Sigmoid colon (tissue), 4 donors: Measurements from ENCODE around the gene CAPN13.

Experiments
- CTCF ChIP-seq, 4 experiments: fragments of 450-650 bp in 3 of 4; fragments of 200-600 bp in 1 of 4; IDR thresholded peaks; one replicate each; pipeline ENCODE4 v1.5.1; 2016 to 2019; ENCODE audit warnings: antibody characterized with exemption in 4 of 4, mild to moderate bottlenecking in 3 of 4, moderate library complexity in 2 of 4
- EP300 ChIP-seq, 4 donors: sonication (generic); formaldehyde crosslinking; IDR thresholded peaks; one replicate each; pipeline ENCODE4 v1.6.1; 2017; ENCODE audit warnings: antibody characterized with exemption in 4 of 4
- POLR2A ChIP-seq, 2 donors: fragments of 450-650 bp; IDR thresholded peaks; one replicate each; pipeline ENCODE4 v1.6.1; 2016; ENCODE audit warnings: antibody characterized with exemption in 2 of 2, mild to moderate bottlenecking in 2 of 2, moderate library complexity in 2 of 2
- POLR2AphosphoS5 ChIP-seq, 4 donors: sonication (generic); formaldehyde crosslinking; IDR thresholded peaks; one replicate each; pipeline ENCODE4 v1.6.1; 2017; ENCODE audit warnings: antibody characterized with exemption in 4 of 4

GRCh38 chr2:30717081-30717650 is 90.1 kb downstream of the CAPN13 start:
- TF ChIP-seq CTCF (IDR thresholded peaks at IDR 0.05) (no peak), EP300 (IDR thresholded peaks at IDR 0.05) (no peak), POLR2A (IDR thresholded peaks at IDR 0.05) (no peak), POLR2AphosphoS5 (IDR thresholded peaks at IDR 0.05) (no peak)
